Astrocyte (in vitro differentiated cells and primary cell): Measurements from ENCODE around the gene CAMK2D.

Experiments used
- CTCF ChIP-seq: IDR thresholded peaks from 2 replicates; pipeline ENCODE4 v1.5.1; 2011; ENCODE audit warnings: low read depth, mild to moderate bottlenecking, inconsistent platforms, low read length, moderate library complexity; ENCODE audit not compliant: insufficient read depth
- EZH2 ChIP-seq: IDR thresholded peaks from 2 replicates; pipeline ENCODE4 v1.6.1; 2012; ENCODE audit warnings: mild to moderate bottlenecking, low read length, inconsistent platforms; ENCODE audit not compliant: insufficient read depth

- no peak for TF ChIP-seq CTCF
- TF ChIP-seq EZH2, result no peak
These were observed 23.1 kb upstream of the CAMK2D start for GRCh38 chr4:113784497-113785250.
